SK-N-SH (cell line): ENCODE measurements around the gene CASP12.

Source experiments
- CHD2 ChIP-seq: fragments of 150-350 bp; IDR thresholded peaks from 2 replicates; pipeline ENCODE4 v1.6.1; 2018; ENCODE audit warnings: low read length; ENCODE audit not compliant: partially characterized antibody
- CTCF ChIP-seq: fragments of 200-600 bp; sonication (generic); IDR thresholded peaks from 2 replicates; pipeline ENCODE4 v1.6.1; 2017; ENCODE audit warnings: antibody characterized with exemption, mild to moderate bottlenecking, moderate library complexity
- ELF1 ChIP-seq: IDR thresholded peaks from 2 replicates; pipeline ENCODE4 v1.4.0; 2012
- EP300 ChIP-seq, 2 experiments: IDR thresholded peaks; 2 replicates each; pipeline versions ENCODE4 v1.4.0 to v1.6.1; 2012; ENCODE audit warnings: borderline replicate concordance in 1 of 2, low read depth in 1 of 2, low read length in 1 of 2
- GABPA ChIP-seq: IDR thresholded peaks from 2 replicates; pipeline ENCODE4 v1.4.0; 2012; ENCODE audit warnings: low read depth, mild to moderate bottlenecking
- JUND ChIP-seq: IDR thresholded peaks from 2 replicates; pipeline ENCODE4 v1.4.0; 2012
- MXI1 ChIP-seq: IDR thresholded peaks from 2 replicates; pipeline ENCODE4 v1.6.1; 2012; ENCODE audit warnings: mild to moderate bottlenecking, low read depth, low read length, improper control_type of control experiment
- NRF1 ChIP-seq: IDR thresholded peaks from 2 replicates; pipeline ENCODE4 v1.6.1; 2012; ENCODE audit warnings: low read depth, mild to moderate bottlenecking, low read length
- RFX5 ChIP-seq: IDR thresholded peaks from 2 replicates; pipeline ENCODE4 v1.6.1; 2012; ENCODE audit warnings: mild to moderate bottlenecking, improper control_type of control experiment, low read length

GRCh38 chr11:104836691-104837090, 61.6 kb downstream of the CASP12 start:
- TF ChIP-seq CTCF (no peak), RFX5 (no peak), CHD2 (no peak), EP300 (IDR thresholded peaks at IDR 0.05; ENCODE audit: borderline replicate concordance in 1 of 2, low read depth in 1 of 2, low read length in 1 of 2) (no peak), NRF1 (no peak), GABPA (no peak), MXI1 (no peak), JUND (no peak), ELF1 (no peak)
